SJCRH30 (cell line): ENCODE results near the gene BDH1. TPM values are rescaled to one million over a fixed set of nuclear protein-coding genes. Genes with fewer than 3 reads are reported as not detected.
A peak's percentile ranks its signal among the peaks of the same experiment; 100 is the strongest.
"Not testable (repeated sequence)": the region's sequence is repeated elsewhere in the genome, so short reads cannot be mapped to it uniquely, and the experiment has no call there.

ENCODE experiments used
- DNase-seq, 2 experiments: peaks; one replicate each; pipeline ENCODE4 v3.0.0-alpha.2; 2015 to 2020
- H3K27ac ChIP-seq: fragments of 250-450 bp; sonication (Bioruptor Pico); 2 replicates; pipeline ENCODE4 v1.5.1; 2020; ENCODE audit warnings: mild to moderate bottlenecking, moderate library complexity
- H3K27me3 ChIP-seq: fragments of 250-450 bp; sonication (Bioruptor Pico); 2 replicates; pipeline ENCODE4 v1.5.1; 2020; ENCODE audit warnings: mild to moderate bottlenecking, moderate library complexity
- H3K36me3 ChIP-seq: fragments of 250-450 bp; sonication (Bioruptor Pico); 2 replicates; pipeline ENCODE4 v1.5.1; 2020; ENCODE audit warnings: mild to moderate bottlenecking, moderate library complexity
- H3K4me1 ChIP-seq: fragments of 250-450 bp; sonication (Bioruptor Pico); 2 replicates; pipeline ENCODE4 v1.5.1; 2020; ENCODE audit warnings: mild to moderate bottlenecking, moderate library complexity
- H3K4me3 ChIP-seq: fragments of 250-450 bp; sonication (Bioruptor Pico); 2 replicates; pipeline ENCODE4 v1.5.1; 2020; ENCODE audit warnings: mild to moderate bottlenecking, moderate library complexity
- H3K9me3 ChIP-seq: fragments of 250-450 bp; sonication (Bioruptor Pico); replicated peaks from 2 replicates; pipeline ENCODE4 v1.5.1; 2020; ENCODE audit warnings: mild to moderate bottlenecking, moderate library complexity
- total RNA-seq: library from RNA; depleted of rRNA; stranded (reverse); fragments of >200 nt; shearing (Covaris generic); gene quantifications from 2 replicates; pipeline ENCODE4 v1.2.3, GENCODE V29; 2014; rRNA removed

Gene BDH1
- total RNA-seq = 27.3 and 34.8 TPM in 2 replicates

GRCh38 chr3:197555281-197556261, at the start of gene BDH1:
Gene BDH1, minus strand, starts transcription at chr3:197555968. Its CDS starts 9,525 bp downstream, at chr3:197546443.
- Histone ChIP-seq H3K4me3 (peak within 1 kb of the TSS; percentile 72), H3K4me1 (peaks cover 7% of the 10 kb centered on the region; the same call in 1 of the 2 replicates), H3K36me3 (0 out of 2 replicates have a peak, but pooled peaks cover 6% of the 10 kb centered on the region), H3K27me3 (no peaks in the 10 kb centered on the region), H3K9me3 (no peaks in the 10 kb centered on the region), H3K27ac (peak within 1 kb of the TSS; percentile 79)
- peak; percentile 70 to 74 for DNase-seq

GRCh38 chr3:197603317-197603933, 47.7 kb upstream of the BDH1 start:
- Histone ChIP-seq H3K27ac (no peak overlapping the region), H3K9me3 (no peaks in the 10 kb centered on the region), H3K27me3 (no peaks in the 10 kb centered on the region), H3K36me3 (peaks cover 25% of the 10 kb centered on the region), H3K4me1 (peaks cover 2% of the 10 kb centered on the region), H3K4me3 (no peak overlapping the region)
- no peak for DNase-seq

- not testable (repeated sequence) for H3K9me3 ChIP-seq, DNase-seq, H3K27ac ChIP-seq, H3K27me3 ChIP-seq, H3K4me3 ChIP-seq
- H3K36me3 ChIP-seq = peaks cover 15% of the 10 kb centered on the region
- peaks cover 13% of the 10 kb centered on the region for H3K4me1 ChIP-seq
Measured at GRCh38 chr3:197602351-197602750, 46.6 kb upstream of the BDH1 start.

GRCh38 chr3:197601566-197601840, 45.7 kb upstream of the BDH1 start:
- H3K4me3 ChIP-seq, H3K9me3 ChIP-seq, H3K27me3 ChIP-seq, H3K27ac ChIP-seq, DNase-seq, H3K36me3 ChIP-seq: not testable (repeated sequence)
- peaks cover 14% of the 10 kb centered on the region for H3K4me1 ChIP-seq

GRCh38 chr3:197600796-197601565, 45.2 kb upstream of the BDH1 start:
- Histone ChIP-seq H3K4me1 (peaks cover 14% of the 10 kb centered on the region), H3K4me3 (no peak overlapping the region), H3K27ac (no peak overlapping the region), H3K9me3 (no peaks in the 10 kb centered on the region), H3K36me3 (peaks cover 7% of the 10 kb centered on the region), H3K27me3 (no peaks in the 10 kb centered on the region)
- DNase-seq = no peak

- Histone ChIP-seq H3K27ac (peak overlapping the region; percentile 26), H3K9me3 (no peaks in the 10 kb centered on the region), H3K4me3 (peak overlapping the region; percentile 35), H3K27me3 (no peaks in the 10 kb centered on the region), H3K4me1 (peaks cover 19% of the 10 kb centered on the region), H3K36me3 (no peaks in the 10 kb centered on the region; the same call in 1 of the 2 replicates)
- peak; percentile 94 to 97 for DNase-seq
Measured at GRCh38 chr3:197599089-197599765, 43.5 kb upstream of the BDH1 start.

- Histone ChIP-seq H3K27me3 (no peaks in the 10 kb centered on the region), H3K9me3 (no peaks in the 10 kb centered on the region), H3K27ac (peak overlapping the region; percentile 26), H3K4me3 (no peak overlapping the region), H3K4me1 (peaks cover 19% of the 10 kb centered on the region), H3K36me3 (no peaks in the 10 kb centered on the region)
- peak in 1 of 2 experiments; percentile 75 for DNase-seq
Measured at GRCh38 chr3:197598404-197598980, 42.7 kb upstream of the BDH1 start.

- Histone ChIP-seq H3K9me3 (no peaks in the 10 kb centered on the region), H3K27ac (peak overlapping the region; percentile 26), H3K36me3 (no peaks in the 10 kb centered on the region), H3K4me3 (no peak overlapping the region), H3K27me3 (no peaks in the 10 kb centered on the region), H3K4me1 (peaks cover 19% of the 10 kb centered on the region)
- DNase-seq = peak in 1 of 2 experiments; percentile 42
Measured at GRCh38 chr3:197597335-197597734, 41.6 kb upstream of the BDH1 start.

GRCh38 chr3:197595470-197596185, 39.9 kb upstream of the BDH1 start:
- Histone ChIP-seq H3K4me3 (no peak overlapping the region), H3K27me3 (no peaks in the 10 kb centered on the region), H3K9me3 (no peaks in the 10 kb centered on the region), H3K36me3 (no peaks in the 10 kb centered on the region), H3K4me1 (peaks cover 19% of the 10 kb centered on the region), H3K27ac (no peak overlapping the region)
- DNase-seq = no peak

GRCh38 chr3:197593046-197593380, 37.2 kb upstream of the BDH1 start:
- H3K4me3 ChIP-seq = no peak overlapping the region
- peaks cover 12% of the 10 kb centered on the region for H3K4me1 ChIP-seq
- no peak overlapping the region for H3K27ac ChIP-seq
- H3K27me3 ChIP-seq = no peaks in the 10 kb centered on the region
- no peaks in the 10 kb centered on the region for H3K36me3 ChIP-seq
- H3K9me3 ChIP-seq = no peaks in the 10 kb centered on the region
- no peak for DNase-seq

- no peak for DNase-seq
Measured at GRCh38 chr3:197592361-197593045, 36.7 kb upstream of the BDH1 start.

GRCh38 chr3:197591816-197592215, 36.0 kb upstream of the BDH1 start:
- H3K27ac ChIP-seq = no peak overlapping the region
- no peaks in the 10 kb centered on the region for H3K9me3 ChIP-seq
- DNase-seq = no peak
- H3K36me3 ChIP-seq = no peaks in the 10 kb centered on the region
- H3K4me3 ChIP-seq = no peak overlapping the region
- H3K27me3 ChIP-seq = no peaks in the 10 kb centered on the region
- H3K4me1 ChIP-seq = peaks cover 4% of the 10 kb centered on the region; the same call in 1 of the 2 replicates

More at GRCh38 chr3:197592361-197593045, 36.7 kb upstream of the BDH1 start:
- H3K9me3 ChIP-seq = no peaks in the 10 kb centered on the region
- H3K27me3 ChIP-seq = no peaks in the 10 kb centered on the region
- H3K36me3 ChIP-seq = no peaks in the 10 kb centered on the region
- H3K4me1 ChIP-seq = peaks cover 7% of the 10 kb centered on the region
- H3K4me3 ChIP-seq = no peak overlapping the region
- no peak overlapping the region for H3K27ac ChIP-seq

- Histone ChIP-seq H3K4me3 (no peak overlapping the region), H3K27ac (no peak overlapping the region), H3K4me1 (peaks cover 4% of the 10 kb centered on the region; the same call in 1 of the 2 replicates), H3K27me3 (no peaks in the 10 kb centered on the region), H3K36me3 (no peaks in the 10 kb centered on the region), H3K9me3 (0 out of 2 replicates have a peak, but pooled peaks cover 2% of the 10 kb centered on the region)
- DNase-seq = no peak
Measured at GRCh38 chr3:197590313-197590962, 34.7 kb upstream of the BDH1 start.
